NCI-H526 (cell line): ENCODE data around the gene LRRN2.

Experiments
- DNase-seq, 2 experiments: peaks; one replicate each; lab custom pipeline; 2025; lab: John Stamatoyannopoulos, UW

LRRN2 gene

GRCh38 chr1:204692325-204692840, 6.8 kb upstream of the LRRN2 start:
- DNase-seq, result peak in 1 of 2 experiments; percentile 11

- DNase-seq, result peak in 1 of 2 experiments; percentile 5
Observed at GRCh38 chr1:204691328-204691730, 5.8 kb upstream of the LRRN2 start.

- DNase-seq, result no peak
Observed at GRCh38 chr1:204688776-204689175, 3.2 kb upstream of the LRRN2 start.

- no peak for DNase-seq
Observed at GRCh38 chr1:204688007-204688406, 2.5 kb upstream of the LRRN2 start.

GRCh38 chr1:204684571-204685235, 835 bp downstream of the LRRN2 start:
- peak in 1 of 2 experiments; percentile 49 for DNase-seq

- peak in 1 of 2 experiments; percentile 27 for DNase-seq
Observed at GRCh38 chr1:204684206-204684570, 1.4 kb downstream of the LRRN2 start.

GRCh38 chr1:204683284-204684205, 2.0 kb downstream of the LRRN2 start:
- no peak for DNase-seq

- no peak for DNase-seq
Observed at GRCh38 chr1:204680461-204680860, 5.1 kb downstream of the LRRN2 start.

GRCh38 chr1:204680051-204680450, 5.5 kb downstream of the LRRN2 start:
- no peak for DNase-seq

- DNase-seq, result no peak
Observed at GRCh38 chr1:204678721-204679475, 6.6 kb downstream of the LRRN2 start.

GRCh38 chr1:204677864-204678263, 7.7 kb downstream of the LRRN2 start:
- no peak for DNase-seq

GRCh38 chr1:204676043-204676442, 9.5 kb downstream of the LRRN2 start:
- DNase-seq, result no peak

GRCh38 chr1:204673909-204674649, 11.5 kb downstream of the LRRN2 start:
- peak in 1 of 2 experiments; percentile 50 for DNase-seq

- DNase-seq, result no peak
Observed at GRCh38 chr1:204673209-204673608, 12.3 kb downstream of the LRRN2 start.

GRCh38 chr1:204672482-204673121, 12.9 kb downstream of the LRRN2 start:
- DNase-seq, result no peak

GRCh38 chr1:204672069-204672468, 13.5 kb downstream of the LRRN2 start:
- DNase-seq, result no peak

- no peak for DNase-seq
Observed at GRCh38 chr1:204670152-204670927, 15.2 kb downstream of the LRRN2 start.

GRCh38 chr1:204669579-204669978, 16.0 kb downstream of the LRRN2 start:
- no peak for DNase-seq

GRCh38 chr1:204664384-204664651, 21.2 kb downstream of the LRRN2 start:
- no peak for DNase-seq

- DNase-seq, result peak in 1 of 2 experiments; percentile 14
Observed at GRCh38 chr1:204663644-204664383, 21.7 kb downstream of the LRRN2 start.
